ENCODE data around the gene PTGDS.

PTGDS gene

GRCh38 chr9:137025517-137025966 is 48.2 kb downstream of the PTGDS start:
- no peak overlapping the region for H3K4me3 ChIP-seq (ENCODE audit: low read length)
- H3K9ac ChIP-seq (ENCODE audit: low read length): no peak overlapping the region
- H3K27me3 ChIP-seq (ENCODE audit: control insufficient read depth, insufficient read depth, low read length): no peaks in the 10 kb centered on the region
- peaks cover 12% of the 10 kb centered on the region for H3K4me1 ChIP-seq (ENCODE audit: control insufficient read depth, insufficient read depth, low read length)
- no peak overlapping the region for H3K27ac ChIP-seq (ENCODE audit: low read depth, low read length)
- H3K36me3 ChIP-seq (ENCODE audit: control insufficient read depth, insufficient read depth, low read length): no peaks in the 10 kb centered on the region

GRCh38 chr9:137026384-137026783 is 49.1 kb downstream of the PTGDS start:
- H3K4me1 ChIP-seq (ENCODE audit: control insufficient read depth, insufficient read depth, low read length): peaks cover 12% of the 10 kb centered on the region
- no peak overlapping the region for H3K4me3 ChIP-seq (ENCODE audit: low read length)
- no peak overlapping the region for H3K27ac ChIP-seq (ENCODE audit: low read depth, low read length)
- H3K9ac ChIP-seq (ENCODE audit: low read length): no peak overlapping the region
- H3K36me3 ChIP-seq (ENCODE audit: control insufficient read depth, insufficient read depth, low read length): no peaks in the 10 kb centered on the region
- H3K27me3 ChIP-seq (ENCODE audit: control insufficient read depth, insufficient read depth, low read length): no peaks in the 10 kb centered on the region

- Histone ChIP-seq H3K36me3 (ENCODE audit: control insufficient read depth, insufficient read depth, low read length) (no peaks in the 10 kb centered on the region), H3K27ac (ENCODE audit: low read depth, low read length) (no peak overlapping the region), H3K9ac (ENCODE audit: low read length) (no peak overlapping the region), H3K4me3 (ENCODE audit: low read length) (no peak overlapping the region), H3K4me1 (ENCODE audit: control insufficient read depth, insufficient read depth, low read length) (peaks cover 12% of the 10 kb centered on the region), H3K27me3 (ENCODE audit: control insufficient read depth, insufficient read depth, low read length) (no peaks in the 10 kb centered on the region)
These were observed 49.5 kb downstream of the PTGDS start for GRCh38 chr9:137026828-137027227.

- Histone ChIP-seq H3K4me3 (ENCODE audit: low read length) (peak within 1 kb of the TSS; percentile 71), H3K36me3 (ENCODE audit: control insufficient read depth, insufficient read depth, low read length) (no peaks in the 10 kb centered on the region), H3K27me3 (ENCODE audit: control insufficient read depth, insufficient read depth, low read length) (no peaks in the 10 kb centered on the region), H3K9ac (ENCODE audit: low read length) (no peak within 1 kb of the TSS), H3K4me1 (ENCODE audit: control insufficient read depth, insufficient read depth, low read length) (peaks cover 12% of the 10 kb centered on the region), H3K27ac (ENCODE audit: low read depth, low read length) (no peak within 1 kb of the TSS)
These were observed 50.3 kb downstream of the PTGDS start, which contains the start of gene ABCA2 for GRCh38 chr9:137027369-137028262. Gene ABCA2 (minus strand): TSS chr9:137028237. CDS start chr9:137028140, 97 bp downstream.

GRCh38 chr9:137028263-137029057 is 51.2 kb downstream of the PTGDS start:
- Histone ChIP-seq H3K27ac (ENCODE audit: low read depth, low read length) (no peak overlapping the region), H3K27me3 (ENCODE audit: control insufficient read depth, insufficient read depth, low read length) (no peaks in the 10 kb centered on the region), H3K36me3 (ENCODE audit: control insufficient read depth, insufficient read depth, low read length) (no peaks in the 10 kb centered on the region), H3K9ac (ENCODE audit: low read length) (no peak overlapping the region), H3K4me1 (ENCODE audit: control insufficient read depth, insufficient read depth, low read length) (peaks cover 12% of the 10 kb centered on the region), H3K4me3 (ENCODE audit: low read length) (peak overlapping the region; percentile 65)

- H3K4me3 ChIP-seq (ENCODE audit: low read length): peak overlapping the region; percentile 65
- no peaks in the 10 kb centered on the region for H3K36me3 ChIP-seq (ENCODE audit: control insufficient read depth, insufficient read depth, low read length)
- H3K27me3 ChIP-seq (ENCODE audit: control insufficient read depth, insufficient read depth, low read length): no peaks in the 10 kb centered on the region
- no peak overlapping the region for H3K9ac ChIP-seq (ENCODE audit: low read length)
- H3K27ac ChIP-seq (ENCODE audit: low read depth, low read length): no peak overlapping the region
- H3K4me1 ChIP-seq (ENCODE audit: control insufficient read depth, insufficient read depth, low read length): peaks cover 12% of the 10 kb centered on the region
These were observed 52.0 kb downstream of the PTGDS start for GRCh38 chr9:137029058-137029936.

- Histone ChIP-seq H3K4me3 (ENCODE audit: low read length) (peak overlapping the region; percentile 25), H3K36me3 (ENCODE audit: control insufficient read depth, insufficient read depth, low read length) (no peaks in the 10 kb centered on the region), H3K27me3 (ENCODE audit: control insufficient read depth, insufficient read depth, low read length) (no peaks in the 10 kb centered on the region), H3K27ac (ENCODE audit: low read depth, low read length) (no peak overlapping the region), H3K4me1 (ENCODE audit: control insufficient read depth, insufficient read depth, low read length) (peaks cover 12% of the 10 kb centered on the region), H3K9ac (ENCODE audit: low read length) (no peak overlapping the region)
These were observed 52.7 kb downstream of the PTGDS start for GRCh38 chr9:137030006-137030405.

- no peak overlapping the region for H3K4me3 ChIP-seq (ENCODE audit: low read length)
These were observed 53.5 kb downstream of the PTGDS start for GRCh38 chr9:137030538-137031527.

More at GRCh38 chr9:137030538-137031527, 53.5 kb downstream of the PTGDS start:
- H3K27me3 ChIP-seq (ENCODE audit: control insufficient read depth, insufficient read depth, low read length): no peaks in the 10 kb centered on the region
- H3K9ac ChIP-seq (ENCODE audit: low read length): no peak overlapping the region
- peaks cover 12% of the 10 kb centered on the region for H3K4me1 ChIP-seq (ENCODE audit: control insufficient read depth, insufficient read depth, low read length)
- H3K36me3 ChIP-seq (ENCODE audit: control insufficient read depth, insufficient read depth, low read length): no peaks in the 10 kb centered on the region
- no peak overlapping the region for H3K27ac ChIP-seq (ENCODE audit: low read depth, low read length)

All from rectal smooth muscle tissue (tissue), 1 donor.